H1 (cell line): ENCODE measurements around the gene CPNE4. TPM values are rescaled to one million over a fixed set of nuclear protein-coding genes. Genes with fewer than 3 reads are reported as not detected.

Experiments
- CTCF ChIA-PET: fragments of 300-600 bp; sonication (Branson Sonifier 250); formaldehyde crosslinking; loops from one replicate; lab custom pipeline; 2021; ENCODE audit not compliant: partially characterized antibody; lab: Charles Lee
- POLR2A ChIA-PET: fragments of 300-600 bp; sonication (Branson Sonifier 250); formaldehyde crosslinking; loops from one replicate; lab custom pipeline; 2021; ENCODE audit warnings: inconsistent platforms; ENCODE audit not compliant: partially characterized antibody; lab: Charles Lee
- DNase-seq, 2 experiments: peaks; one replicate each; pipeline versions ENCODE4 v3.0.0 to v3.0.0-alpha.2; 2010 to 2022; ENCODE audit warnings: low spot score in 2 of 2, low read depth in 1 of 2, mixed read lengths in 1 of 2
- FAIRE-seq: peaks from 2 replicates; lab custom pipeline; 2011; peaks lifted over from hg19 to GRCh38; lab: Jason Lieb, UNC
- H2AFZ ChIP-seq: 2 replicates; pipeline ENCODE4 v1.8.1; 2012; ENCODE audit warnings: low read length, inconsistent platforms
- H2AK5ac ChIP-seq: 2 replicates; pipeline ENCODE4 v1.6.1; 2013; ENCODE audit warnings: low read depth, low read length
- H2BK120ac ChIP-seq: replicated peaks from 2 replicates; pipeline ENCODE3; 2013; ENCODE audit warnings: low read depth, low read length, inconsistent platforms
- H2BK12ac ChIP-seq: 2 replicates; pipeline ENCODE4 v1.6.1; 2013; ENCODE audit warnings: low read depth, low read length
- H2BK15ac ChIP-seq: 2 replicates; pipeline ENCODE4 v1.6.1; 2013; ENCODE audit warnings: low read length
- H2BK20ac ChIP-seq: 2 replicates; pipeline ENCODE4 v1.6.1; 2013; ENCODE audit warnings: low read length
- H2BK5ac ChIP-seq: 2 replicates; pipeline ENCODE4 v1.6.1; 2013; ENCODE audit warnings: low read depth, low read length
- H3K14ac ChIP-seq: 2 replicates; pipeline ENCODE4 v1.6.1; 2013; ENCODE audit warnings: inconsistent platforms; ENCODE audit not compliant: insufficient read length
- H3K18ac ChIP-seq: 2 replicates; pipeline ENCODE4 v1.6.1; 2013; ENCODE audit warnings: low read length; ENCODE audit errors: extremely low read depth
- H3K23ac ChIP-seq: 2 replicates; pipeline ENCODE4 v1.6.1; 2013; ENCODE audit warnings: inconsistent platforms; ENCODE audit not compliant: insufficient read length
- H3K23me2 ChIP-seq: 2 replicates; pipeline ENCODE4 v1.6.1; 2013; ENCODE audit warnings: low read depth, low read length
- H3K27ac ChIP-seq: 2 replicates; pipeline ENCODE4 v1.6.1; 2011; ENCODE audit warnings: low read depth, low read length, inconsistent platforms
- H3K27me3 ChIP-seq, 4 experiments: replicated peaks in 1 of 4; 1 replicate in 1 of 4; 2 replicates in 3 of 4; pipeline versions ENCODE4 v1.6.1 to v1.8.1; 2011 to 2013; ENCODE audit warnings: low read length in 3 of 4, mild to moderate bottlenecking in 3 of 4, inconsistent platforms in 2 of 4, mixed read lengths in 2 of 4, moderate library complexity in 1 of 4; ENCODE audit not compliant: control insufficient read depth in 3 of 4, insufficient read depth in 3 of 4; ENCODE audit errors: extremely low read depth in 1 of 4
- H3K36me3 ChIP-seq, 4 experiments: 2 replicates each; pipeline versions ENCODE4 v1.6.1 to v1.8.1; 2011 to 2013; ENCODE audit warnings: mild to moderate bottlenecking in 4 of 4, low read length in 3 of 4, moderate library complexity in 2 of 4, control low read depth in 1 of 4, inconsistent platforms in 1 of 4; ENCODE audit not compliant: insufficient read depth in 4 of 4, control insufficient read depth in 2 of 4
- H3K4ac ChIP-seq: replicated peaks from 2 replicates; pipeline ENCODE3; 2013; ENCODE audit warnings: low read length, low read depth, mixed read lengths, inconsistent platforms; ENCODE audit not compliant: insufficient read length
- H3K4me1 ChIP-seq, 4 experiments: replicated peaks in 1 of 4; 1 replicate in 1 of 4; 2 replicates in 3 of 4; pipeline versions ENCODE4 v1.6.1 to v1.8.1; 2011 to 2013; ENCODE audit warnings: low read length in 3 of 4, inconsistent platforms in 2 of 4, mixed read lengths in 1 of 4; ENCODE audit not compliant: insufficient read depth in 4 of 4, control insufficient read depth in 3 of 4
- H3K4me2 ChIP-seq, 2 experiments: 2 replicates each; pipeline versions ENCODE4 v1.6.1 to v1.8.1; 2011 to 2013; ENCODE audit warnings: low read depth in 2 of 2, low read length in 2 of 2, control low read depth in 1 of 2, inconsistent platforms in 1 of 2, mild to moderate bottlenecking in 1 of 2; ENCODE audit not compliant: insufficient read depth in 1 of 2
- H3K4me3 ChIP-seq, 4 experiments: fragments of 200-600, 300-600 bp in 1 of 4; sonication (generic), shearing (Covaris generic), sonication (Bioruptor Twin) in 1 of 4; 2 replicates each; pipeline versions ENCODE4 v1.5.1 to v1.8.1; 2011 to 2016; ENCODE audit warnings: low read length in 4 of 4, low read depth in 3 of 4, control low read depth in 2 of 4, inconsistent platforms in 2 of 4, mild to moderate bottlenecking in 2 of 4, mixed read lengths in 1 of 4, moderate library complexity in 1 of 4; ENCODE audit not compliant: insufficient read depth in 2 of 4; ENCODE audit errors: extremely low read depth in 1 of 4
- H3K56ac ChIP-seq: replicated peaks from 2 replicates; pipeline ENCODE3; 2013; ENCODE audit warnings: low read depth, mild to moderate bottlenecking, mixed read lengths, low read length, inconsistent platforms; ENCODE audit not compliant: insufficient read length
- H3K79me1 ChIP-seq: 2 replicates; pipeline ENCODE4 v1.6.1; 2013; ENCODE audit warnings: low read depth, low read length, control low read depth
- H3K79me2 ChIP-seq, 2 experiments: 2 replicates each; pipeline versions ENCODE4 v1.6.1 to v1.8.1; 2012 to 2013; ENCODE audit warnings: low read length in 2 of 2, mild to moderate bottlenecking in 2 of 2, inconsistent platforms in 1 of 2; ENCODE audit not compliant: insufficient read depth in 2 of 2, control insufficient read depth in 1 of 2
- H3K9ac ChIP-seq, 4 experiments: replicated peaks in 1 of 4; 1 replicate in 1 of 4; 2 replicates in 3 of 4; pipeline versions ENCODE4 v1.6.1 to v1.8.1; 2011 to 2013; ENCODE audit warnings: low read depth in 3 of 4, low read length in 3 of 4, control low read depth in 2 of 4, mild to moderate bottlenecking in 2 of 4, moderate library complexity in 2 of 4, inconsistent platforms in 1 of 4; ENCODE audit errors: extremely low read depth in 1 of 4
- H3K9me3 ChIP-seq, 2 experiments: 2 replicates each; pipeline versions ENCODE4 v1.6.1 to v1.8.1; 2012 to 2013; ENCODE audit warnings: mild to moderate bottlenecking in 2 of 2, moderate library complexity in 2 of 2, control low read depth in 1 of 2, inconsistent platforms in 1 of 2, low read depth in 1 of 2, low read length in 1 of 2, mixed read lengths in 1 of 2; ENCODE audit not compliant: insufficient read depth in 2 of 2
- H4K20me1 ChIP-seq, 2 experiments: replicated peaks in 1 of 2; 2 replicates each; pipeline versions ENCODE3 to v1.8.1; 2011 to 2013; ENCODE audit warnings: inconsistent platforms in 2 of 2, low read length in 2 of 2, mild to moderate bottlenecking in 1 of 2; ENCODE audit not compliant: insufficient read depth in 2 of 2, control insufficient read depth in 1 of 2
- H4K5ac ChIP-seq: 2 replicates; pipeline ENCODE4 v1.6.1; 2013; ENCODE audit warnings: low read length, low read depth, mixed read lengths, inconsistent platforms; ENCODE audit not compliant: insufficient read length
- H4K8ac ChIP-seq: 2 replicates; pipeline ENCODE4 v1.8.0; 2013; ENCODE audit warnings: mild to moderate bottlenecking, moderate library complexity, low read length, inconsistent platforms; ENCODE audit not compliant: insufficient read depth; ENCODE audit errors: extremely low read depth
- H4K91ac ChIP-seq: replicated peaks from 2 replicates; pipeline ENCODE3; 2013; ENCODE audit warnings: low read length, mixed read lengths, inconsistent platforms; ENCODE audit not compliant: insufficient read length
- CREB1 ChIP-seq: IDR thresholded peaks from 2 replicates; pipeline ENCODE4 v1.6.1; 2012; ENCODE audit warnings: inconsistent platforms
- EGR1 ChIP-seq: IDR thresholded peaks from 2 replicates; pipeline ENCODE4 v1.6.1; 2011; ENCODE audit warnings: low read depth, low read length, borderline replicate concordance
- EP300 ChIP-seq, 2 experiments: IDR thresholded peaks; 1 replicate in 1 of 2; 2 replicates in 1 of 2; pipeline ENCODE4 v1.6.1; 2011 to 2012; ENCODE audit warnings: low read depth in 2 of 2, low read length in 2 of 2, mild to moderate bottlenecking in 2 of 2, borderline replicate concordance in 1 of 2, inconsistent platforms in 1 of 2, moderate library complexity in 1 of 2
- EZH2 ChIP-seq: fragments of 200-600 bp; sonication (generic); IDR thresholded peaks from 2 replicates; pipeline ENCODE4 v1.7.1; 2012; ENCODE audit warnings: low read depth, mild to moderate bottlenecking, moderate library complexity, low read length, inconsistent platforms; ENCODE audit not compliant: severe bottlenecking
- MAFK ChIP-seq: IDR thresholded peaks from 2 replicates; pipeline ENCODE4 v1.6.1; 2012; ENCODE audit warnings: low read depth, mild to moderate bottlenecking, improper control_type of control experiment, low read length
- NANOG ChIP-seq: IDR thresholded peaks from 2 replicates; pipeline ENCODE4 v1.6.1; 2011; ENCODE audit warnings: low read length, low read depth, mild to moderate bottlenecking, inconsistent platforms; ENCODE audit not compliant: insufficient read depth, poor library complexity, severe bottlenecking
- POLR2AphosphoS5 ChIP-seq: IDR thresholded peaks from 2 replicates; pipeline ENCODE4 v1.6.1; 2011; ENCODE audit warnings: low read depth, low read length
- POU5F1 ChIP-seq: IDR thresholded peaks from 2 replicates; pipeline ENCODE4 v1.6.1; 2011; ENCODE audit warnings: low read depth, mild to moderate bottlenecking, low read length, moderate library complexity
- RBBP5 ChIP-seq: IDR thresholded peaks from 2 replicates; pipeline ENCODE4 v1.7.1; 2012; ENCODE audit warnings: low read depth, mild to moderate bottlenecking, inconsistent platforms, low read length, moderate library complexity, borderline replicate concordance
- RFX5 ChIP-seq: IDR thresholded peaks from 2 replicates; pipeline ENCODE4 v1.6.1; 2011; ENCODE audit warnings: low read depth, low read length, improper control_type of control experiment, borderline replicate concordance
- SIRT6 ChIP-seq: IDR thresholded peaks from one replicate; pipeline ENCODE4 v1.7.1; 2012; ENCODE audit warnings: low read length, inconsistent platforms
- TAF1 ChIP-seq: IDR thresholded peaks from 2 replicates; pipeline ENCODE4 v1.6.1; 2011; ENCODE audit warnings: mild to moderate bottlenecking, low read depth, low read length
- WGBS, 2 experiments: shearing (Covaris generic) in 1 of 2; methylation state at CpG; one replicate each; pipeline versions ENCODE4 v1.1.6 to v1.1.7; 2013 to 2015; ENCODE audit warnings: low lambda C conversion rate in 2 of 2, mixed read lengths in 2 of 2, inconsistent platforms in 1 of 2, low coverage in 1 of 2, missing lambda C conversion rate in 1 of 2; ENCODE audit not compliant: insufficient replicate concordance in 2 of 2, insufficient coverage in 1 of 2, insufficient read length in 1 of 2; ENCODE audit errors: extremely low coverage in 1 of 2, missing lambda C conversion rate in 1 of 2; 5-methylcytosine and 5-hydroxymethylcytosine counted together
- polyA plus RNA-seq, 7 experiments: library from polyadenylated mRNA; depleted of rRNA in 3 of 7; stranded (reverse) in 5 of 7; unstranded in 2 of 7; fragments of >200 nt in 5 of 7; fragments of 200-250 nt in 2 of 7; gene quantifications; 1 replicate in 5 of 7; 2 replicates in 1 of 7; 4 replicates in 1 of 7; pipeline versions ENCODE4 v1.2.1 to v1.2.3, GENCODE V29; 2011 to 2013; ENCODE audit warnings: missing spikeins in 2 of 7, mixed read lengths in 2 of 7
- total RNA-seq: library from RNA; stranded (reverse); fragmentation: NEBNext Ultra II Directional; extraction: Animal tissue kit (Norgen Biotek cat#: 25700); gene quantifications from 2 replicates; pipeline ENCODE4 v1.2.1, GENCODE V29; 2021
- TF ChIP-seq, protein P1 (sequence below): IDR thresholded peaks from 2 replicates; pipeline ENCODE4 v1.6.1; 2012; ENCODE audit warnings: low read length, inconsistent platforms

CPNE4 gene
- total and polyA plus RNA-seq, 2 of the 8 experiments (the other 6 are each of a cell fraction or from before 2014, with no cell fraction given) = 0.82 to 3.8 TPM

- POLR2A ChIA-PET = no interaction called here
- no peak overlapping the region for H3K14ac ChIP-seq
- CTCF ChIA-PET = interaction anchor here (1.2 kb wide), 1 partner anchor 93 kb away, joined by 3 read pairs; no protein-coding TSS in a partner anchor
- no peak overlapping the region for H2BK20ac ChIP-seq
- H3K23me2 ChIP-seq = peaks cover 2% of the 10 kb centered on the region; the same call in 1 of the 2 replicates
- no peak overlapping the region for H2AFZ ChIP-seq
- no peak overlapping the region for H3K23ac ChIP-seq
- WGBS, 2 experiments = 83% methylated on average over 2 of the region's 2 CpGs; no CpG with 5 or more reads in 1 of the 2 experiments
- H2AK5ac ChIP-seq = no peak overlapping the region
- H2BK12ac ChIP-seq = no peak overlapping the region
- no peaks in the 10 kb centered on the region for H4K20me1 ChIP-seq
- H3K36me3 ChIP-seq = no peaks in the 10 kb centered on the region
- H3K4me1 ChIP-seq = peaks cover 0 to 9% (median 5%) of the 10 kb centered on the region in 4 experiments; a peak in 5 of 7 replicates
- H3K4ac ChIP-seq = no peak overlapping the region
- no peak overlapping the region for H3K18ac ChIP-seq
- H3K9me3 ChIP-seq = no peaks in the 10 kb centered on the region
- no peak overlapping the region for H4K91ac ChIP-seq
- no peak overlapping the region for H3K4me2 ChIP-seq
- H3K9ac ChIP-seq = no peak overlapping the region
- H3K56ac ChIP-seq = no peak overlapping the region
- FAIRE-seq (no peak), DNase-seq (no peak)
- H3K27ac ChIP-seq = no peak overlapping the region
- H3K79me1 ChIP-seq = no peaks in the 10 kb centered on the region
- no peak overlapping the region for H3K4me3 ChIP-seq
- no peaks in the 10 kb centered on the region for H3K79me2 ChIP-seq
- no peak overlapping the region for H4K8ac ChIP-seq
- H3K27me3 ChIP-seq = no peaks in the 10 kb centered on the region
- no peak overlapping the region for H2BK15ac ChIP-seq
- no peak overlapping the region for H2BK120ac ChIP-seq
- no peak overlapping the region for H2BK5ac ChIP-seq
- H4K5ac ChIP-seq = no peak overlapping the region
- TF ChIP-seq RFX5 = no peak
- TF ChIP-seq RBBP5 = no peak
- no peak for TF ChIP-seq NANOG
- TF ChIP-seq, protein P1, sequence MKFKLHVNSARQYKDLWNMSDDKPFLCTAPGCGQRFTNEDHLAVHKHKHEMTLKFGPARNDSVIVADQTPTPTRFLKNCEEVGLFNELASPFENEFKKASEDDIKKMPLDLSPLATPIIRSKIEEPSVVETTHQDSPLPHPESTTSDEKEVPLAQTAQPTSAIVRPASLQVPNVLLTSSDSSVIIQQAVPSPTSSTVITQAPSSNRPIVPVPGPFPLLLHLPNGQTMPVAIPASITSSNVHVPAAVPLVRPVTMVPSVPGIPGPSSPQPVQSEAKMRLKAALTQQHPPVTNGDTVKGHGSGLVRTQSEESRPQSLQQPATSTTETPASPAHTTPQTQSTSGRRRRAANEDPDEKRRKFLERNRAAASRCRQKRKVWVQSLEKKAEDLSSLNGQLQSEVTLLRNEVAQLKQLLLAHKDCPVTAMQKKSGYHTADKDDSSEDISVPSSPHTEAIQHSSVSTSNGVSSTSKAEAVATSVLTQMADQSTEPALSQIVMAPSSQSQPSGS = no peak
- no peak for TF ChIP-seq SIRT6
- TF ChIP-seq CREB1 = no peak
- TF ChIP-seq EGR1 = no peak
- TF ChIP-seq POLR2AphosphoS5 = no peak
- TF ChIP-seq MAFK = no peak
- TF ChIP-seq EZH2 = no peak
- TF ChIP-seq EP300 (IDR thresholded peaks at IDR 0.05; ENCODE audit: borderline replicate concordance in 1 of 2, low read depth in 2 of 2, low read length in 2 of 2) = no peak
- no peak for TF ChIP-seq TAF1
- TF ChIP-seq POU5F1 = no peak
Observed at GRCh38 chr3:131702146-131702545, 332.7 kb downstream of the CPNE4 start.
